Activated T-cell treated with anti-CD3 and anti-CD28 coated beads for 24 hours (primary cell): ENCODE measurements around the gene TMEM39A.

ENCODE experiments used
- DNase-seq: peaks from one replicate; pipeline ENCODE4 v3.0.0-alpha.2; 2020; ENCODE audit warnings: low read depth

TMEM39A gene

GRCh38 chr3:119401069-119401468, 62.3 kb downstream of the TMEM39A start:
- no peak for DNase-seq

DNA sequence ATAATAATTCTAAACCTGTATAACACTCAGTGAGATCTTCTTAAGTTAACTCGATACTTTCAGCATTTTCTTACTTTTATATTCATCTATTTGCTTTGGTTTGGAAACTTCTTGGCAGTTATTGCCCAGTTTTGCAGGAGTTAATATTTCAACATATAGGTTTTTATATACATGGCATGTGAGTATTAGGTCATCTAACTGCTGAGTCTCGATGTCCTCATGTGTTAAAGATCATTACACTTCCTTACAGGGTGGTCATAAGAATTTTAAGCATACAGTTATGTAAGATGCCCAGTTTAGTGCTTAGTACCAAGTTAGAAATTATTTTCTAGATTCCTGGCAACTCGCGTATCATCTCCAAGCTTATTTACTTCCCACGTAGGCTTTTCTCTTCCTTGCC, 62.9 kb downstream of the TMEM39A start:
- no peak for DNase-seq

- no peak for DNase-seq
Observed at GRCh38 chr3:119396870-119397269, 66.5 kb downstream of the TMEM39A start.

DNA sequence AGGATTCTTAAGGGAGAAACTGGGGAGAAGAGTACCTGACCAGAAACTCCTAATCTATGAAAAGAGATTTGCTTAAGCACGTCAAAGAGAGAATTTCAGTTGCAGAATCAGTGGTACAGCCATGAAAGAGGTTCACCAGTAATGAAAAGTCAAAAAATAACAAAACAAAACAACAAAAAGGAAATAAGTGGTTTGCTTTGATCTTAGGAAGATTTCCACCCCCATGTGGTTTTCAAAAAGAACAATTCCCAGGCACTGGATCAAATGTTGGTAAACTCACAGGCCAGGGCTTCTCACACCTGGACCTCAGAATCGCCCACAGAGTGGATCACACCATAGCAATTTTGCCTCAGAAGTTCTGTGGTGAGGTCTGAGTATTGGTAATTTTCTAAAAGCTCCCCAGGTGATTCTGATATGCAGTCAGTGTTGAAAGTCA, 67.5 kb downstream of the TMEM39A start:
- DNase-seq = no peak

GRCh38 chr3:119388577-119388976, 74.8 kb downstream of the TMEM39A start:
- no peak for DNase-seq

GRCh38 chr3:119382134-119382533, 81.3 kb downstream of the TMEM39A start:
- DNase-seq = no peak

- DNase-seq = no peak
Observed at GRCh38 chr3:119380697-119381096, 82.7 kb downstream of the TMEM39A start.
